Neural crest cell (in vitro differentiated cells): ENCODE results near the gene VPS13C. TPM values are rescaled to one million over a fixed set of nuclear protein-coding genes. Genes with fewer than 3 reads are reported as not detected.

Experiments used
- DNase-seq: peaks from one replicate; pipeline ENCODE4 v3.0.0; 2021; ENCODE audit warnings: low read depth, mixed read lengths, low spot score
- H3K27ac Mint-ChIP-seq: one replicate; pipeline ENCODE4 v1.8.0; 2021; ENCODE audit warnings: mild to moderate bottlenecking, mixed read lengths; ENCODE audit not compliant: unreplicated experiment
- H3K27me3 Mint-ChIP-seq: 2 replicates; pipeline ENCODE4 v1.8.0; 2021; ENCODE audit warnings: low read depth, mild to moderate bottlenecking, mixed read lengths
- H3K36me3 Mint-ChIP-seq: 2 replicates; pipeline ENCODE4 v1.8.0; 2021; ENCODE audit warnings: low read depth, mild to moderate bottlenecking, mixed read lengths
- H3K4me1 Mint-ChIP-seq: 2 replicates; pipeline ENCODE4 v1.8.0; 2021; ENCODE audit warnings: mixed read lengths
- H3K4me3 Mint-ChIP-seq: one replicate; pipeline ENCODE4 v1.8.0; 2021; ENCODE audit warnings: mild to moderate bottlenecking, mixed read lengths
- H3K9me3 Mint-ChIP-seq: 2 replicates; pipeline ENCODE4 v1.8.0; 2021; ENCODE audit warnings: mixed read lengths
- total RNA-seq: library from RNA; stranded (reverse); gene quantifications from 2 replicates; pipeline ENCODE4 v1.2.1, GENCODE V29; 2021
- TF ChIP-seq, protein P1 (sequence below): fragments of 200-600 bp; sonication (generic); conservative IDR thresholded peaks from 2 replicates; pipeline ENCODE4 v1.5.0; 2021; ENCODE audit warnings: antibody characterized with exemption, mild to moderate bottlenecking

The VPS13C gene
- total RNA-seq, 1 donor from 2014 or later, result 33.1 TPM

DNA sequence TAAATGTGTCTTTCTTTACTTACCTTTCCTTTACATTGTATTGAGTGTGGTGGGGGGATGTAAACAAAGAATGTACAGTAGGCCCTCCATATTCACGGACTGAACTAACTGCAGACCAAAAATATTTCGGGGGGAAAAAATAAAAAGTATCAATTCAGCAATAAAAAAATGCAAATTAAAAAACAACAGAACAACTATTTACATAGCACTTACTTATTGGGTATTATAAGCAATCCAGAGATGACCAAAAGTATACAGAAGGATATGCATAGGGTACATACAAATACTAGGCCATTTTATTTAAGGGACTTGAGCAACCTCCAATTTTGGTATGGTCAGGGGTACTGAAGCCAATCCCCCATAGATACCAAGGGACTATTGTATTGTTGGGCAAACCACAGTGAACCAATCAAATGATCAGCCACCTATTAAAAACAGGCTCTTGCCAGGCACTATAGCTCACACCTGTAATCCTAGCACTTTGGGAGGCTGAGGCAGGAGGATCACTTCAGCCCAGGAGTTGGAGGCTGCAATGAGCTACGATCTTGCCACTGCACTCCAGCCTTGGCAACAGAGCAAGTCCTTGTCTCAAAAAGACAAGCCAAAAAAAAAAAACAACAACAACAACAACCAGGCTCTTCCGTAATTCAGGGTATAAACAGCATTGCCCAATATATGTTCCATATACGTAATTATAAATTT, 1.8 kb downstream of the VPS13C start:
- H3K27ac Mint-ChIP-seq, result no peak overlapping the region
- H3K9me3 Mint-ChIP-seq, result no peaks in the 10 kb centered on the region
- H3K27me3 Mint-ChIP-seq, result peaks cover 37% of the 10 kb centered on the region
- peaks cover 36% of the 10 kb centered on the region for H3K4me1 Mint-ChIP-seq
- no peak for DNase-seq
- H3K4me3 Mint-ChIP-seq, result peak overlapping the region; percentile 77
- no peaks in the 10 kb centered on the region for H3K36me3 Mint-ChIP-seq
- TF ChIP-seq, protein P1, sequence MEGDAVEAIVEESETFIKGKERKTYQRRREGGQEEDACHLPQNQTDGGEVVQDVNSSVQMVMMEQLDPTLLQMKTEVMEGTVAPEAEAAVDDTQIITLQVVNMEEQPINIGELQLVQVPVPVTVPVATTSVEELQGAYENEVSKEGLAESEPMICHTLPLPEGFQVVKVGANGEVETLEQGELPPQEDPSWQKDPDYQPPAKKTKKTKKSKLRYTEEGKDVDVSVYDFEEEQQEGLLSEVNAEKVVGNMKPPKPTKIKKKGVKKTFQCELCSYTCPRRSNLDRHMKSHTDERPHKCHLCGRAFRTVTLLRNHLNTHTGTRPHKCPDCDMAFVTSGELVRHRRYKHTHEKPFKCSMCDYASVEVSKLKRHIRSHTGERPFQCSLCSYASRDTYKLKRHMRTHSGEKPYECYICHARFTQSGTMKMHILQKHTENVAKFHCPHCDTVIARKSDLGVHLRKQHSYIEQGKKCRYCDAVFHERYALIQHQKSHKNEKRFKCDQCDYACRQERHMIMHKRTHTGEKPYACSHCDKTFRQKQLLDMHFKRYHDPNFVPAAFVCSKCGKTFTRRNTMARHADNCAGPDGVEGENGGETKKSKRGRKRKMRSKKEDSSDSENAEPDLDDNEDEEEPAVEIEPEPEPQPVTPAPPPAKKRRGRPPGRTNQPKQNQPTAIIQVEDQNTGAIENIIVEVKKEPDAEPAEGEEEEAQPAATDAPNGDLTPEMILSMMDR, result no peak

DNA sequence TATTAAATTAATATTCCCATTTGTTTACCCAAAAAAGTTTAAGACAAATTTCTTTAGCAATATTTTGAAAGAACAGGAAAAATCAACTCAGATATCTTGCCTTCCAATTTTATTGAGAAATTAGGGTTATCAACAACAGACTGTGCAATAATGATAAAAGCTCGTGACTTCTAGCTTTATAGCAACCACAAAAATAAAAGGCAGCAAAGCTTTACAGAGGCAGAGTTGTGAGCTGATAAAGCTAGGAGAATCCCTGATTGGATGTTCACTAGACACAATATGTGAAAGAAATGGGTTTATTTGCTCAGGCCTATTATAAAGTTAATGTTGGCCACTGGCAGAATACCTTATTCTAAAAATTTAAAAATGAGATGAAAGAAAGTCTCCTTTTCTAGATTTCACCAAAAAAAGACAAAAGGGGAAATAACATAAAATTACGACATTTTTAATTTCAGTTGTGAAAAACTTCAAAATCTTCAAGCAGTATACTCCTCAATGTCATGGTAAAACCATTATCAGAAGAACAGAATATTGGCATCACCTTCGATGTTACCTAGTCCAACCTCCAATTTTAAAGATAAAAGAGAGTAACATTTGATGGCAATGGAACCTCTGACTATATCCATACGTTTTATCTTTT, 2.8 kb downstream of the VPS13C start:
- Mint-ChIP-seq H3K4me3 (no peak overlapping the region), H3K4me1 (peaks cover 36% of the 10 kb centered on the region), H3K27ac (no peak overlapping the region), H3K9me3 (no peaks in the 10 kb centered on the region), H3K36me3 (no peaks in the 10 kb centered on the region), H3K27me3 (peaks cover 26% of the 10 kb centered on the region)
- DNase-seq, result no peak
- TF ChIP-seq, protein P1, result no peak

DNA sequence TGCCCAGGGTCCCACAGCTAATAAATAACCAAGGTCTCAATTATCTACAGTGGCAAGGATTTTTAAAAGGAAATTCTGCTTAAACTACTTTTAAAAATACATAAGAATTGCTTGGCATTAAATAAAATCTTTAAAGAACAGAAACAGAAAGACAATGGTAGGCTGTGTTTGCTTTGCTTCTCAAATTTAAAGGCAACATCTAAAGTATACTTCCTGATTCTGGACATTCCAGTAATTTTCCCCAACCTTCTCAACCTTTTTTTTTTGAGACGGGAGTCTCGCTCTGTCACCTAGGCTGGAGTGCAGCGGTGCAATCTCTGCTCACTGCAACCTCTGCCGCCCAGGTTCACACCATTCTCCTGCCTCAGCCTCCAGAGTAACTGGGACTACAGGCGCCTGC, 5.3 kb downstream of the VPS13C start:
- Mint-ChIP-seq H3K4me3 (no peak overlapping the region), H3K27me3 (peaks cover 5% of the 10 kb centered on the region), H3K9me3 (peaks cover 2% of the 10 kb centered on the region), H3K27ac (no peak overlapping the region), H3K4me1 (peaks cover 33% of the 10 kb centered on the region), H3K36me3 (peaks cover 2% of the 10 kb centered on the region)
- DNase-seq, result no peak
- TF ChIP-seq, protein P1, result no peak

- Mint-ChIP-seq H3K27me3 (no peaks in the 10 kb centered on the region), H3K27ac (no peak overlapping the region), H3K9me3 (peaks cover 3% of the 10 kb centered on the region), H3K36me3 (peaks cover 3% of the 10 kb centered on the region), H3K4me3 (no peak overlapping the region), H3K4me1 (peaks cover 24% of the 10 kb centered on the region)
- TF ChIP-seq, protein P1, result no peak
- no peak for DNase-seq
Measured at GRCh38 chr15:62053439-62054085, 6.7 kb downstream of the VPS13C start.

- TF ChIP-seq, protein P1, result no peak
- H3K27ac Mint-ChIP-seq, result no peak overlapping the region
Measured at GRCh38 chr15:62052713-62053112, 7.5 kb downstream of the VPS13C start.

More at GRCh38 chr15:62052713-62053112, 7.5 kb downstream of the VPS13C start:
- H3K9me3 Mint-ChIP-seq, result peaks cover 3% of the 10 kb centered on the region
- H3K4me3 Mint-ChIP-seq, result no peak overlapping the region
- DNase-seq, result no peak
- peaks cover 3% of the 10 kb centered on the region for H3K36me3 Mint-ChIP-seq
- H3K27me3 Mint-ChIP-seq, result no peaks in the 10 kb centered on the region
- H3K4me1 Mint-ChIP-seq, result peaks cover 20% of the 10 kb centered on the region
